IMR-90 (cell line): ENCODE measurements around the gene HADHB. TPM values are rescaled to one million over a fixed set of nuclear protein-coding genes. Genes with fewer than 3 reads are reported as not detected.

ENCODE experiments used
- ATAC-seq: fragments of 200-7000 bp; cut with Tn5 transposase; 2 replicates; pipeline ENCODE4 v1.9.1; 2020; ENCODE audit warnings: low read depth, mild to moderate bottlenecking, moderate library complexity
- BruUV-seq: library from RNA; stranded (reverse); fragments of 400-500 nt; replicated peaks from 2 replicates; lab custom pipeline; 2021; lab: Mats Ljungman, UMichigan
- CTCF ChIA-PET: fragments of 300-600 bp; formaldehyde crosslinking; extraction: SDS; loops from one replicate; lab custom pipeline; 2021; ENCODE audit warnings: antibody characterized with exemption; lab: Yijun Ruan, JAX
- POLR2A ChIA-PET: fragments of 300-600 bp; sonication (Branson Sonifier 250); formaldehyde crosslinking; loops from one replicate; lab custom pipeline; 2022; ENCODE audit warnings: antibody characterized with exemption; ENCODE audit not compliant: unreplicated experiment; lab: Charles Lee
- DNase-seq: peaks from one replicate; pipeline ENCODE4 v3.0.0; 2013
- H2AFZ ChIP-seq: replicated peaks from 2 replicates; pipeline ENCODE3; 2013; ENCODE audit warnings: low read length, mild to moderate bottlenecking; ENCODE audit not compliant: poor library complexity
- H2AK5ac ChIP-seq: 2 replicates; pipeline ENCODE4 v1.6.1; 2013; ENCODE audit warnings: low read depth, low read length, inconsistent platforms
- H2AK9ac ChIP-seq: replicated peaks from 2 replicates; pipeline ENCODE3; 2013; ENCODE audit warnings: mild to moderate bottlenecking, low read depth, low read length, moderate library complexity; ENCODE audit not compliant: poor library complexity
- H2BK120ac ChIP-seq: 2 replicates; pipeline ENCODE4 v1.6.1; 2013; ENCODE audit warnings: low read depth, low read length, inconsistent platforms
- H2BK15ac ChIP-seq: 3 replicates; pipeline ENCODE4 v1.6.1; 2013; ENCODE audit warnings: low read depth, low read length, inconsistent platforms
- H2BK20ac ChIP-seq: 2 replicates; pipeline ENCODE4 v1.6.1; 2013; ENCODE audit warnings: low read depth, mild to moderate bottlenecking, inconsistent platforms, low read length, moderate library complexity
- H2BK5ac ChIP-seq: 2 replicates; pipeline ENCODE4 v1.6.1; 2013; ENCODE audit warnings: mild to moderate bottlenecking, low read depth, low read length, inconsistent platforms; ENCODE audit not compliant: poor library complexity, severe bottlenecking
- H3K14ac ChIP-seq: replicated peaks from 2 replicates; pipeline ENCODE4 v1.6.1; 2013; ENCODE audit warnings: low read depth, low read length, inconsistent platforms
- H3K18ac ChIP-seq: 2 replicates; pipeline ENCODE4 v1.6.1; 2013; ENCODE audit warnings: low read depth, low read length, control low read depth
- H3K23ac ChIP-seq: 2 replicates; pipeline ENCODE4 v1.6.1; 2013; ENCODE audit warnings: low read depth, low read length, inconsistent platforms
- H3K27ac ChIP-seq: 2 replicates; pipeline ENCODE4 v1.5.1; 2013; ENCODE audit warnings: mild to moderate bottlenecking, control low read depth, low read length; ENCODE audit not compliant: insufficient read depth
- H3K27me3 ChIP-seq: 2 replicates; pipeline ENCODE4 v1.6.1; 2013; ENCODE audit warnings: low read length; ENCODE audit not compliant: control insufficient read depth, insufficient read depth
- H3K36me3 ChIP-seq: 2 replicates; pipeline ENCODE4 v1.6.1; 2013; ENCODE audit warnings: low read length, mixed read lengths; ENCODE audit not compliant: control insufficient read depth, insufficient read depth
- H3K4ac ChIP-seq: 2 replicates; pipeline ENCODE4 v1.6.1; 2013; ENCODE audit warnings: low read depth, low read length, inconsistent platforms
- H3K4me1 ChIP-seq: 2 replicates; pipeline ENCODE4 v1.6.1; 2013; ENCODE audit warnings: low read length, mixed read lengths; ENCODE audit not compliant: control insufficient read depth, insufficient read depth
- H3K4me2 ChIP-seq: 2 replicates; pipeline ENCODE4 v1.6.1; 2013; ENCODE audit warnings: low read depth, mild to moderate bottlenecking, control low read depth, low read length, moderate library complexity
- H3K4me3 ChIP-seq: 2 replicates; pipeline ENCODE4 v1.5.1; 2013; ENCODE audit warnings: low read depth, mild to moderate bottlenecking, control low read depth, low read length, moderate library complexity; ENCODE audit not compliant: insufficient read depth
- H3K56ac ChIP-seq: 2 replicates; pipeline ENCODE4 v1.6.1; 2013; ENCODE audit warnings: low read length, inconsistent platforms; ENCODE audit not compliant: insufficient read depth; ENCODE audit errors: extremely low read depth
- H3K79me1 ChIP-seq, 2 experiments: 2 replicates each; pipeline ENCODE4 v1.6.1; 2013; ENCODE audit warnings: low read length in 2 of 2, inconsistent platforms in 1 of 2, low read depth in 1 of 2
- H3K9ac ChIP-seq: 2 replicates; pipeline ENCODE4 v1.6.1; 2013; ENCODE audit warnings: low read depth, low read length, control low read depth
- H3K9me1 ChIP-seq: 2 replicates; pipeline ENCODE4 v1.6.1; 2013; ENCODE audit warnings: low read length, inconsistent platforms; ENCODE audit not compliant: insufficient read depth
- H3K9me3 ChIP-seq: 2 replicates; pipeline ENCODE4 v1.6.1; 2013; ENCODE audit warnings: low read length; ENCODE audit not compliant: control insufficient read depth, insufficient read depth
- H4K20me1 ChIP-seq: 2 replicates; pipeline ENCODE4 v1.6.1; 2013; ENCODE audit warnings: low read length, inconsistent platforms; ENCODE audit not compliant: insufficient read depth
- H4K5ac ChIP-seq: 2 replicates; pipeline ENCODE4 v1.6.1; 2013; ENCODE audit warnings: mild to moderate bottlenecking, low read depth, low read length, control low read depth
- H4K8ac ChIP-seq, 2 experiments: 2 replicates each; pipeline ENCODE4 v1.6.1; 2013; ENCODE audit warnings: low read depth in 2 of 2, low read length in 2 of 2, control low read depth in 1 of 2, inconsistent platforms in 1 of 2
- H4K91ac ChIP-seq: 2 replicates; pipeline ENCODE4 v1.6.1; 2013; ENCODE audit warnings: low read depth, low read length, inconsistent platforms; ENCODE audit not compliant: insufficient read depth
- BHLHE40 ChIP-seq: fragments of 150-350 bp; IDR thresholded peaks from 2 replicates; pipeline ENCODE4 v1.6.1; 2016; ENCODE audit warnings: mild to moderate bottlenecking, low read depth, low read length
- CEBPB ChIP-seq: IDR thresholded peaks from 2 replicates; pipeline ENCODE4 v1.6.1; 2012; ENCODE audit warnings: low read depth, low read length, improper control_type of control experiment
- CHD1 ChIP-seq: IDR thresholded peaks from 2 replicates; pipeline ENCODE4 v1.6.1; 2012; ENCODE audit warnings: low read depth, low read length, improper control_type of control experiment
- MXI1 ChIP-seq: IDR thresholded peaks from 2 replicates; pipeline ENCODE4 v1.6.1; 2012; ENCODE audit warnings: low read depth, mild to moderate bottlenecking, low read length, moderate library complexity, borderline replicate concordance
- RAD21 ChIP-seq: IDR thresholded peaks from 2 replicates; pipeline ENCODE4 v1.6.1; 2012; ENCODE audit warnings: low read length, improper control_type of control experiment
- RCOR1 ChIP-seq: IDR thresholded peaks from 2 replicates; pipeline ENCODE4 v1.6.1; 2012; ENCODE audit warnings: mild to moderate bottlenecking, low read length, improper control_type of control experiment; ENCODE audit not compliant: insufficient replicate concordance
- SMC3 ChIP-seq: fragments of 150-350 bp; IDR thresholded peaks from 2 replicates; pipeline ENCODE4 v1.6.1; 2016; ENCODE audit warnings: low read depth, mild to moderate bottlenecking, antibody characterized with exemption, low read length, moderate library complexity
- WGBS, 2 experiments: methylation state at CpG; one replicate each; pipeline versions ENCODE4 v1.1.5 to v1.1.7; 2013; ENCODE audit warnings: missing lambda C conversion rate in 2 of 2; ENCODE audit not compliant: insufficient read length in 1 of 2; ENCODE audit errors: extremely low coverage in 2 of 2; 5-methylcytosine and 5-hydroxymethylcytosine counted together
- dilution Hi-C: fragments of 300-500 bp; cut with HindIII; formaldehyde crosslinking; loops from one replicate; pipeline ENCODE4 v1.14.3; 2018; ENCODE audit warnings: low sequenced_read_pairs; ENCODE audit not compliant: unreplicated experiment
- in situ Hi-C: fragments of 300-500 bp; cut with MboI; formaldehyde crosslinking; loops from 3 replicates; pipeline ENCODE4 v1.14.3; 2019; ENCODE audit warnings: low sequenced_read_pairs, inconsistent platforms, mixed read lengths
- intact Hi-C: fragments of 100-400 bp; cut with micrococcal nuclease; formaldehyde crosslinking; loops from 2 replicates; pipeline ENCODE4 v1.10.0; 2022
- polyA plus RNA-seq, 3 experiments: library from polyadenylated mRNA; depleted of rRNA; stranded (reverse); fragments of >200 nt; gene quantifications; 2 replicates each; pipeline ENCODE4 v1.2.3, GENCODE V29; 2012; ENCODE audit warnings: low replicate concordance in 1 of 3
- total RNA-seq: library from RNA; depleted of rRNA; stranded (reverse); fragments of >200 nt; gene quantifications from 2 replicates; pipeline ENCODE4 v1.2.3, GENCODE V29; 2012

Gene HADHB
- total and polyA plus RNA-seq, 2 of the 4 experiments (the other 2 are of a cell fraction): 67.9 to 79.8 TPM

GRCh38 chr2:26269571-26270158 is 24.9 kb downstream of the HADHB start:
- Histone ChIP-seq H3K4ac (no peak overlapping the region), H2AK9ac (no peak overlapping the region), H3K9ac (no peak overlapping the region), H3K27me3 (no peaks in the 10 kb centered on the region), H3K36me3 (peaks cover 5% of the 10 kb centered on the region), H4K91ac (no peak overlapping the region), H3K4me1 (peaks cover 9% of the 10 kb centered on the region; the same call in 1 of the 2 replicates), H3K18ac (no peak overlapping the region), H3K27ac (no peak overlapping the region), H3K79me1 (peaks cover 0 to 13% of the 10 kb centered on the region in 2 experiments; a peak in 3 of 4 replicates), H3K23ac (no peak overlapping the region), H3K14ac (no peak overlapping the region), H4K20me1 (peaks cover 7% of the 10 kb centered on the region; the same call in 1 of the 2 replicates), H2BK120ac (no peak overlapping the region), H3K56ac (no peak overlapping the region), H2AK5ac (no peak overlapping the region), H4K5ac (no peak overlapping the region), H3K4me2 (no peak overlapping the region), H4K8ac (no peak overlapping the region), H3K4me3 (no peak overlapping the region), H2BK5ac (no peak overlapping the region), H2AFZ (no peak overlapping the region), H2BK15ac (no peak overlapping the region), H3K9me1 (peaks cover 12% of the 10 kb centered on the region), H2BK20ac (no peak overlapping the region), H3K9me3 (no peaks in the 10 kb centered on the region)
- 100% methylated on average over 1 of the region's 6 CpGs; no CpG with 5 or more reads in 1 of the 2 experiments for WGBS, 2 experiments
- no TSS peak for BruUV-seq
- in situ Hi-C loops: no loop called here
- dilution Hi-C loops: no loop called here
- no peak for TF ChIP-seq BHLHE40
- no peak for TF ChIP-seq RCOR1
- TF ChIP-seq RAD21: no peak
- no peak for TF ChIP-seq CHD1
- no peak for TF ChIP-seq MXI1
- TF ChIP-seq SMC3: no peak
- peak; percentile 36; the same call in 1 of the 2 replicates for TF ChIP-seq CEBPB
- peak; percentile 33 for DNase-seq
- intact Hi-C loops: no loop called here
- ChIA-PET POLR2A (no interaction called here), CTCF (no interaction called here)
- no peak for ATAC-seq
